ENCODE data around the gene TMEM95.

- TF ChIP-seq CTCF (conservative IDR thresholded peaks at IDR 0.05; ENCODE audit: low read depth, low read length) (no peak), EZH2phosphoT487 (IDR thresholded peaks at IDR 0.05; ENCODE audit: borderline replicate concordance, low read length) (no peak)
Measured at GRCh38 chr17:7355573-7355972, 617 bp downstream of the TMEM95 start.
